HG03097 (cell line): ENCODE results near the gene OSBPL6.
A peak's percentile ranks its signal among the peaks of the same experiment; 100 is the strongest.
"Not testable (repeated sequence)": the region's sequence is repeated elsewhere in the genome, so short reads cannot be mapped to it uniquely, and the experiment has no call there.

Experiments
- ATAC-seq: cut with Tn5 transposase; IDR thresholded peaks from one replicate; pipeline ENCODE4 v1.9.1; 2021; ENCODE audit not compliant: unreplicated experiment, low FRiP score

OSBPL6 gene

GRCh38 chr2:178422097-178422496, 227.8 kb downstream of the OSBPL6 start:
- no peak for ATAC-seq

GRCh38 chr2:178423746-178424145, 229.4 kb downstream of the OSBPL6 start:
- not testable (repeated sequence) for ATAC-seq

GRCh38 chr2:178425255-178425827, 231.0 kb downstream of the OSBPL6 start:
- no peak for ATAC-seq

GRCh38 chr2:178426388-178426787, 232.1 kb downstream of the OSBPL6 start:
- no peak for ATAC-seq

- no peak for ATAC-seq
Observed at GRCh38 chr2:178427458-178427857, 233.1 kb downstream of the OSBPL6 start.

GRCh38 chr2:178428396-178428806, 234.1 kb downstream of the OSBPL6 start:
- ATAC-seq: no peak

GRCh38 chr2:178429336-178429735, 235.0 kb downstream of the OSBPL6 start:
- no peak for ATAC-seq

- no peak for ATAC-seq
Observed at GRCh38 chr2:178436662-178437061, 242.3 kb downstream of the OSBPL6 start.

GRCh38 chr2:178441426-178441825, 247.1 kb downstream of the OSBPL6 start:
- ATAC-seq: no peak

- no peak for ATAC-seq
Observed at GRCh38 chr2:178448968-178449661, 254.8 kb downstream of the OSBPL6 start.

- peak; percentile 10 for ATAC-seq
Observed at GRCh38 chr2:178449700-178450523, 255.6 kb downstream of the OSBPL6 start.

- ATAC-seq: peak; percentile 39
Observed at GRCh38 chr2:178450524-178450773, 256.1 kb downstream of the OSBPL6 start.

- peak; percentile 89 for ATAC-seq
Observed at GRCh38 chr2:178450774-178451525, 256.6 kb downstream of the OSBPL6 start, which contains the start of the genes PJVK and PRKRA. Gene PJVK, plus strand, starts transcription at chr2:178451378. Its CDS starts 2,032 bp downstream, at chr2:178453410. Gene PRKRA, minus strand, starts transcription at chr2:178451175. Its CDS starts 145 bp downstream, at chr2:178451030.

GRCh38 chr2:178452334-178452733, 258.0 kb downstream of the OSBPL6 start:
- no peak for ATAC-seq
